Raji (cell line): ENCODE results near the gene KMT2B.

Experiments
- POLR2A ChIP-seq: IDR thresholded peaks from 2 replicates; pipeline ENCODE4 v1.6.1; 2011; ENCODE audit warnings: low read depth, low read length, control low read depth; ENCODE audit not compliant: insufficient read depth

The KMT2B gene

DNA sequence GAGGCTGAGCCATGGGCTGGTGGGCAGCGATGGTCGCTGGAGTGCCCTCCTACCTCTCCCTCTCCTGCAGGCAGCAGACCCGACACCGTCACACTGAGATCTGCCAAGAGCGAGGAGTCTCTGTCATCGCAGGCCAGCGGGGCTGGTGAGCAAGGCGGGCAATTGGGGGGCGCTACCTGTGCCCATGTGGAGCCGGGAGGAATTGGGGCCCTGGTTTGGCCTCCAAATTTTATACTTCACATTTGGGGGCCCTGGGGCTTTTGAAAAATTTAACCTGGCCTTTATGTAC, 67.5 kb downstream of the KMT2B start:
- no peak for TF ChIP-seq POLR2A

DNA sequence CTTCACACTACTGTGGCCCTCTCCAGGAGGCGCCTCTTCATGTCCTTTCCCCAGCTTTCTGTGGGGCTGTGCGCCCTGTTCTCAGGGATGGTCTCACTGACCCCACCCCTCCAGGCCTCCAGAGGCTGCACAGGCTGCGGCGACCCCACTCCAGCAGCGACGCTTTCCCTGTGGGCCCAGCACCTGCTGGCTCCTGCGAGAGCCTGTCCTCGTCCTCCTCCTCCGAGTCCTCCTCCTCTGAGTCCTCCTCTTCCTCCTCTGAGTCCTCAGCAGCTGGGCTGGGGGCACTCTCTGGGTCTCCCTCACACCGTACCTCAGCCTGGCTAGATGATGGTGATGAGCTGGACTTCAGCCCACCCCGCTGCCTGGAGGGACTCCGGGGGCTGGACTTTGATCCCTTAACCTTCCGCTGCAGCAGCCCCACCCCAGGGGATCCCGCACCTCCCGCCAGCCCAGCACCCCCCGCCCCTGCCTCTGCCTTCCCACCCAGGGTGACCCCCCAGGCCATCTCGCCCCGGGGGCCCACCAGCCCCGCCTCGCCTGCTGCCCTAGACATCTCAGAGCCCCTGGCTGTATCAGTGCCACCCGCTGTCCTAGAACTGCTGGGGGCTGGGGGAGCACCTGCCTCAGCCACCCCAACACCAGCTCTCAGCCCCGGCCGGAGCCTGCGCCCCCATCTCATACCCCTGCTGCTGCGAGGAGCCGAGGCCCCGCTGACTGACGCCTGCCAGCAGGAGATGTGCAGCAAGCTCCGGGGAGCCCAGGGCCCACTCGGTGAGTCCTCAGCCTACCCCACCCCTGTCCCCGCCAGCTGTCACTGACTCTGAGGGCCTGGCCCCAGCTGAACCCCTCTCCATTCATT, 68.7 kb downstream of the KMT2B start:
- TF ChIP-seq POLR2A, result no peak

DNA sequence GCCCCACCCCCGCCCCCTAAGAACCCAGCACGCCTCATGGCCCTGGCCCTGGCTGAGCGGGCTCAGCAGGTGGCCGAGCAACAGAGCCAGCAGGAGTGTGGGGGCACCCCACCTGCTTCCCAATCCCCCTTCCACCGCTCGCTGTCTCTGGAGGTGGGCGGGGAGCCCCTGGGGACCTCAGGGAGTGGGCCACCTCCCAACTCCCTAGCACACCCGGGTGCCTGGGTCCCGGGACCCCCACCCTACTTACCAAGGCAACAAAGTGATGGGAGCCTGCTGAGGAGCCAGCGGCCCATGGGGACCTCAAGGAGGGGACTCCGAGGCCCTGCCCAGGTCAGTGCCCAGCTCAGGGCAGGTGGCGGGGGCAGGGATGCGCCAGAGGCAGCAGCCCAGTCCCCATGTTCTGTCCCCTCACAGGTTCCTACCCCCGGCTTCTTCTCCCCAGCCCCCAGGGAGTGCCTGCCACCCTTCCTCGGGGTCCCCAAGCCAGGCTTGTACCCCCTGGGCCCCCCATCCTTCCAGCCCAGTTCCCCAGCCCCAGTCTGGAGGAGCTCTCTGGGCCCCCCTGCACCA, 69.5 kb downstream of the KMT2B start:
- TF ChIP-seq POLR2A, result no peak
